ENCODE measurements around the gene SPTSSB.

GRCh38 chr3:161390200-161390599, 18.9 kb upstream of the SPTSSB start:
- TF ChIP-seq CTCF (IDR thresholded peaks at IDR 0.05; ENCODE audit: insufficient read depth, low read depth, low read length) (no peak), EZH2 (IDR thresholded peaks at IDR 0.05; ENCODE audit: insufficient read depth, low read length) (no peak)
